Epithelial cell of proximal tubule (primary cell): ENCODE data around the gene SRSF10. TPM values are rescaled to one million over a fixed set of nuclear protein-coding genes. Genes with fewer than 3 reads are reported as not detected.

ENCODE experiments used
- DNase-seq: peaks from one replicate; pipeline ENCODE4 v3.0.0-alpha.2; 2011; ENCODE audit warnings: low read depth
- H3K4me3 ChIP-seq: 2 replicates; pipeline ENCODE4 v1.5.1; 2011; ENCODE audit warnings: low read depth, mild to moderate bottlenecking, low read length
- total RNA-seq: library from RNA; depleted of rRNA; stranded (reverse); fragments of >200 nt; gene quantifications from 2 replicates; pipeline ENCODE4 v1.2.3, GENCODE V29; 2015
- TF ChIP-seq, protein P1 (sequence below): conservative IDR thresholded peaks from 2 replicates; pipeline ENCODE4 v1.5.1; 2012; ENCODE audit warnings: low read depth, mild to moderate bottlenecking, low read length

Gene SRSF10
- total RNA-seq: 97.3 and 100 TPM in 2 replicates

DNA sequence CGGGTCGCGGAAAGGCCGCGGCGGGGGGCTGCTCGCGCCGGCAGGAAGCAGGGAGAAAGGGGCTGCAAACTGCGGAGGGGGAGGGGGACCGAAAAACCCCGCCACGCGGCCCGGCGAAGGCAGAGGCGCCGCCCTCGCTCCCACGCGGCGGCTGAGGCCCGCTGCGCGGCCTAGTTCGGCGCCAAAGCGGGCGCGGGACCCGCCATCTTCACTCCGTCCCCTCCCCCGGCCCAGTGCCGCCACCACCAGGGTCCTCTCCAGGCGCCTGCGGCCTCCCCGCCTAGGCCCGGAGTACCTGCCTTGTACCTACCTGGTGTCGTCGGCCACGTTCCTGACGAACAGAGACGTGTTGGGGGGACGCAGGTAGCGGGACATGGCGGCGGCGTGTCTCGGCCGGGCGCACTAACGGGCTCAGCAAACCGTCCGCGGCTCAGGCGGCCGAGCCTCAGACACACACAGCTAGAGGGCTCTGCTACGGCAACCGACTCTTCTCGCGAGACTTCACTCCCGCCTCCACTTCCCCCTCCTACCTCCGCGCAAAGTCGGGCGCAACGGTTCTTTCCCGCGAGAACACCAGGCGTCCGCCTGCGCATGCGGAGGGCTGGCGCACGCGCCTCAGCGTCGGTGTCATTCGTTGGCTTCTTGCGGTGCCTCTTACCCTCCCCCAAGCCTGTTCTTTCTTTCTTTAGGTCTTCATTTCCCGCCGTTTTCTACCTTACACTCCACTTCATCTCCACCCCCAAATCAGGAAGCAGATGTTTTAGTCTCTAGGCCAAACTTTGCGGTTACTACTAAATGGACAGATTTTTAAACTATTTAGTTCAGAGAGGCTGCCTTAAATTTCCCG lies at the start of gene SRSF10:
TSS of gene SRSF10 (minus strand) at position 447 of the 847 bp plus-strand sequence. CDS start at position 375, 72 bp downstream.
- TF ChIP-seq, protein P1, sequence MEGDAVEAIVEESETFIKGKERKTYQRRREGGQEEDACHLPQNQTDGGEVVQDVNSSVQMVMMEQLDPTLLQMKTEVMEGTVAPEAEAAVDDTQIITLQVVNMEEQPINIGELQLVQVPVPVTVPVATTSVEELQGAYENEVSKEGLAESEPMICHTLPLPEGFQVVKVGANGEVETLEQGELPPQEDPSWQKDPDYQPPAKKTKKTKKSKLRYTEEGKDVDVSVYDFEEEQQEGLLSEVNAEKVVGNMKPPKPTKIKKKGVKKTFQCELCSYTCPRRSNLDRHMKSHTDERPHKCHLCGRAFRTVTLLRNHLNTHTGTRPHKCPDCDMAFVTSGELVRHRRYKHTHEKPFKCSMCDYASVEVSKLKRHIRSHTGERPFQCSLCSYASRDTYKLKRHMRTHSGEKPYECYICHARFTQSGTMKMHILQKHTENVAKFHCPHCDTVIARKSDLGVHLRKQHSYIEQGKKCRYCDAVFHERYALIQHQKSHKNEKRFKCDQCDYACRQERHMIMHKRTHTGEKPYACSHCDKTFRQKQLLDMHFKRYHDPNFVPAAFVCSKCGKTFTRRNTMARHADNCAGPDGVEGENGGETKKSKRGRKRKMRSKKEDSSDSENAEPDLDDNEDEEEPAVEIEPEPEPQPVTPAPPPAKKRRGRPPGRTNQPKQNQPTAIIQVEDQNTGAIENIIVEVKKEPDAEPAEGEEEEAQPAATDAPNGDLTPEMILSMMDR: peak; percentile 20
- peak; percentile 80 for DNase-seq

DNA sequence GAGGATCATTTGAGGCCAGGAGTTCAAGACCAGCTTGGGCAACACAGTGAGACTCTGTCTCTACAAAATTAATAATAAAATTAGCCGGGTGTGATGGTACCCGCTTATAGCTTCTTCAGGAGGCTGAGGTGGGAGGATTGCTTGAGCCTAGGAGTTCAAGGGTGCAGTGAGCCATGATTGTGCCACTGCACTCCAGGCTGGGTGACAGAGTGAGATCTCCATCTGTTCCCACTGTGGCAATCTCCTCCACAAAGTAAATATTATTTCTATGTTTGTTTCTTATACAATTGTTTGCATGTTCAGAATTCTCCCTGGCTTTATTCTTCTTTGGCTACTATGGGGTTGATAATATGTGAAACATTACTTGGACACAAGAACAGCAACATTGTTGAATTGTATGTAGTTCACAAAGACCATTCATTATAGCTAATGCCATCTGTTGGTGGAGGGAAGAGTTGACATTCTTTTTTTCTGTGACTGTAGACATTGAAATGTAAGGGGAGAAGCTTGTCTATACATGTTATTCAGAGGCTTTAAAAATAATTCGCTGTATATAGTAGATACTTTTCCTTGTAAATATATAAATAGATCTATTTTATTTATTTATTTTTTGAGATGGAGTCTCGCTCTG lies 47.8 kb upstream of the SRSF10 start:
- TF ChIP-seq, protein P1: peak; percentile 63
- no peak for DNase-seq
- H3K4me3 ChIP-seq: no peak overlapping the region

More for the DNA sequence above, at the start of gene SRSF10:
- H3K4me3 ChIP-seq: peak within 1 kb of the TSS; percentile 81

DNA sequence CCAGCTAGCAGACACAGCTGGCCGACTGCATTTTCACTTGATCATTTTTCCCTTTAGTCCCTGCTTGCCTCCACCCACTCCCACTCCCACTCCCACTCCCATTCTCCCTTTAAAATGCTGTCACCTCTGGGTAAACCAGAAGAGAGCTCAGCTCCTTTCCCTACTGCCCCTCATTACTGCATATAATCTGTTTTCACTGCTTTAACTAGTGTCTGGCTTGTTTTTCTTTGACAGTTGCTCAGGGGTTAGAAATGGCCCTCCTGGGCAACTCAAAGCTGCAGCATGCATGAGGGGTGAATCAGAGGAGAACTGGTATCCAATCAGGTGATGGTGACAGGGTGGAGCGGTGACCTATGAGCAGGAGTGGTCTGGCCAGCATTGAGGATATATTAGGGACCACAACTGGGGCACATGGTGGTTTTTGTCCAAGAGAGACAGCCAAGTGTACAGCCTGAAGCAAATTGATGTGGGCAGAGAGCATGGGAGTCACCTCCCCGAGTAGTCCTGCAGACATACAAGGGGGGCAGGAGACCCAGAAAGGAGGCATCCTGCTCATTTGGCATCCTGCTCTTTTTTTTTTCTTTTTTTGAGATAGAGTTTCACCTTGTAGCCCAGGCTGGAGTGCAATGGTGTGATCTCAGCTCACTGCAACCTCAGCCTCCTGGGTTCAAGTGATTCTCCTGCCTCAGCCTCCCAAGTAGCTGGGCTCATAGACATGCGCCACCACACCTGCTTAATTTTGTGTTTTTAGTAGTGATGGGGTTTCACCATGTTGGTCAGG lies 42.6 kb upstream of the SRSF10 start:
- TF ChIP-seq, protein P1: no peak
- DNase-seq: peak; percentile 82
- H3K4me3 ChIP-seq: no peak overlapping the region

DNA sequence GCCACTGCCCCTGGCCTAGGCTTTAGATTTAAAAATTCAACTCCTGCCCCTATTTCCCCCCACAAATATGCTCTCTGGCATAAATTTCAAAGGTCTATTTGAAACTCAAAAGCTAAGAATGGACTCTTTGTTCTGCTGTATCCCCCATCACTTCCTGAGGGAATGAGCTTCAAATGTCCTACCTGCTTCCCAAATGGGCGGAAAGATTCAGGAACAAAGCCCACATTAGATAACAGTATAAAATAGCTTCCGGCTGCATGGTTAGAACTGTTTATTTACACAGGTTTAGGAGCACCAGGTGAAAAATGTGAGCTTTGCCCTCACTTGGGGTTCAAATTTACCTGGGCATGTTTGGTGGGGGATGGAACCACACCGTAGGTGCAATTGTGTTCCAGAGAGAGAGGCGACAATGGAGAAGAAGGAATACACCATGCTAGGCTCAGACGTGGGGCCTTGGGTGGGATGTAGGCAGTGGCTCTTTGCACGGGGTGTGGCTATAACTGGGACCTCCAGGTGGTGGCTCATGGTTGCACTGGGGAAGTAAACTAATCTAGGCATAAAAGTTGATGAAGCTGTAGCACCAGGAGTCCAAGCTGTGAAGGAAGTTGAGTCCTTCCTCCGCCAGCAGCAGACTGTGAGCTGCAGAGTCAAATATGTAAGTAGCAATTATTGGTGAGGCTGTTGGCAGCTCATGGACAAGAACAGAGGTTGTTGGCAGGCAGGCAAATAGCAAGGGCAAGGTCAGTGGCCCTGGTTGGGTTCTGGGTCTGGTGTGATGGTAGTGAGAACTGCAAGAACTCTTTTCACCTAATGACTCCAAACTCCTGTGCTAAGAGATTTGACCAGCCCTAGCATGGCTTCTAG lies 41.5 kb upstream of the SRSF10 start:
- no peak overlapping the region for H3K4me3 ChIP-seq
- no peak for DNase-seq
- TF ChIP-seq, protein P1: no peak

DNA sequence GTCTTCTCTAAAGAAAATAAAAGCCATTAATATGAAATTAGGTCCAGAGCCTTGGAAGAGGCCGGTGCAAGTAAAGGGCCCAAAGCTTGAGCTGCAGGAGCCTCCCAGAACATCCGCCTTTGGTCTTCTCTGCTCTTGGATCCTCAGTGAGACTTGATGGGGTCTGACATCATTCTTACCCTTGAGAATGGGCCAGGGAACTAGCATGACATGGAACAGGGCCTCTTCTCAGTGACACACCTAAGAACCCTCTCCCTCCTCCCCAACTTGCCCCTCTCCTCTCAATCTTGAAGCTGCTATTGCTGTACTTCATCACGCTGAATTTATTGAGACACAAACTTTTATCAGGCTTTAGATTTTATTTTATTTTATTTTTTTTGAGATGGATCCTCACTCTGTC lies 40.3 kb upstream of the SRSF10 start:
- no peak for DNase-seq
- no peak overlapping the region for H3K4me3 ChIP-seq
- TF ChIP-seq, protein P1: no peak

DNA sequence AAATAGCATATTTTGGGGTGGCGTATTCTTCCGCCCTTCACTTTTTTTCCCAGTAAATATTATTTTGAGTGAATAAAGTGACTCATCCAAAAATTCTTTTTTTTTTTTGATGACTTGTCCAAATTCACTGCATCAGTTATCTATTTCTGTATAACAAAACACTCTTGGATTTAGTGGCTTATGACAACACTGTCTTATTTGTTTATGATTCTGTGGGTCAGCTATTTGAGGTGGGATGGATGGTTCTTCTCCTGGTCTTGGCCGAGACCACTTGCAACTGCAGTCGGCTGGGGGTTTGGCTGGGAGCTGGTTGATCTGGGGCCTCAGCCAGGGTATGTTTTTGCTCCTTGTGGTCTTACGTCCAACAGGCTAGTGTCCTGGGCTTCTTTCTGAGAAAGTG lies 39.9 kb upstream of the SRSF10 start:
- no peak for DNase-seq
- TF ChIP-seq, protein P1: no peak
- no peak overlapping the region for H3K4me3 ChIP-seq
